Glomerular visceral epithelial cell (primary cell): ENCODE measurements around the gene STK36.
A peak's percentile ranks its signal among the peaks of the same experiment; 100 is the strongest.

ENCODE experiments used
- DNase-seq: peaks from one replicate; pipeline ENCODE4 v3.0.0-alpha.2; 2016; ENCODE audit errors: extremely low spot score

Gene STK36, protein sequence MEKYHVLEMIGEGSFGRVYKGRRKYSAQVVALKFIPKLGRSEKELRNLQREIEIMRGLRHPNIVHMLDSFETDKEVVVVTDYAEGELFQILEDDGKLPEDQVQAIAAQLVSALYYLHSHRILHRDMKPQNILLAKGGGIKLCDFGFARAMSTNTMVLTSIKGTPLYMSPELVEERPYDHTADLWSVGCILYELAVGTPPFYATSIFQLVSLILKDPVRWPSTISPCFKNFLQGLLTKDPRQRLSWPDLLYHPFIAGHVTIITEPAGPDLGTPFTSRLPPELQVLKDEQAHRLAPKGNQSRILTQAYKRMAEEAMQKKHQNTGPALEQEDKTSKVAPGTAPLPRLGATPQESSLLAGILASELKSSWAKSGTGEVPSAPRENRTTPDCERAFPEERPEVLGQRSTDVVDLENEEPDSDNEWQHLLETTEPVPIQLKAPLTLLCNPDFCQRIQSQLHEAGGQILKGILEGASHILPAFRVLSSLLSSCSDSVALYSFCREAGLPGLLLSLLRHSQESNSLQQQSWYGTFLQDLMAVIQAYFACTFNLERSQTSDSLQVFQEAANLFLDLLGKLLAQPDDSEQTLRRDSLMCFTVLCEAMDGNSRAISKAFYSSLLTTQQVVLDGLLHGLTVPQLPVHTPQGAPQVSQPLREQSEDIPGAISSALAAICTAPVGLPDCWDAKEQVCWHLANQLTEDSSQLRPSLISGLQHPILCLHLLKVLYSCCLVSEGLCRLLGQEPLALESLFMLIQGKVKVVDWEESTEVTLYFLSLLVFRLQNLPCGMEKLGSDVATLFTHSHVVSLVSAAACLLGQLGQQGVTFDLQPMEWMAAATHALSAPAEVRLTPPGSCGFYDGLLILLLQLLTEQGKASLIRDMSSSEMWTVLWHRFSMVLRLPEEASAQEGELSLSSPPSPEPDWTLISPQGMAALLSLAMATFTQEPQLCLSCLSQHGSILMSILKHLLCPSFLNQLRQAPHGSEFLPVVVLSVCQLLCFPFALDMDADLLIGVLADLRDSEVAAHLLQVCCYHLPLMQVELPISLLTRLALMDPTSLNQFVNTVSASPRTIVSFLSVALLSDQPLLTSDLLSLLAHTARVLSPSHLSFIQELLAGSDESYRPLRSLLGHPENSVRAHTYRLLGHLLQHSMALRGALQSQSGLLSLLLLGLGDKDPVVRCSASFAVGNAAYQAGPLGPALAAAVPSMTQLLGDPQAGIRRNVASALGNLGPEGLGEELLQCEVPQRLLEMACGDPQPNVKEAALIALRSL (N-terminal part only)

DNA sequence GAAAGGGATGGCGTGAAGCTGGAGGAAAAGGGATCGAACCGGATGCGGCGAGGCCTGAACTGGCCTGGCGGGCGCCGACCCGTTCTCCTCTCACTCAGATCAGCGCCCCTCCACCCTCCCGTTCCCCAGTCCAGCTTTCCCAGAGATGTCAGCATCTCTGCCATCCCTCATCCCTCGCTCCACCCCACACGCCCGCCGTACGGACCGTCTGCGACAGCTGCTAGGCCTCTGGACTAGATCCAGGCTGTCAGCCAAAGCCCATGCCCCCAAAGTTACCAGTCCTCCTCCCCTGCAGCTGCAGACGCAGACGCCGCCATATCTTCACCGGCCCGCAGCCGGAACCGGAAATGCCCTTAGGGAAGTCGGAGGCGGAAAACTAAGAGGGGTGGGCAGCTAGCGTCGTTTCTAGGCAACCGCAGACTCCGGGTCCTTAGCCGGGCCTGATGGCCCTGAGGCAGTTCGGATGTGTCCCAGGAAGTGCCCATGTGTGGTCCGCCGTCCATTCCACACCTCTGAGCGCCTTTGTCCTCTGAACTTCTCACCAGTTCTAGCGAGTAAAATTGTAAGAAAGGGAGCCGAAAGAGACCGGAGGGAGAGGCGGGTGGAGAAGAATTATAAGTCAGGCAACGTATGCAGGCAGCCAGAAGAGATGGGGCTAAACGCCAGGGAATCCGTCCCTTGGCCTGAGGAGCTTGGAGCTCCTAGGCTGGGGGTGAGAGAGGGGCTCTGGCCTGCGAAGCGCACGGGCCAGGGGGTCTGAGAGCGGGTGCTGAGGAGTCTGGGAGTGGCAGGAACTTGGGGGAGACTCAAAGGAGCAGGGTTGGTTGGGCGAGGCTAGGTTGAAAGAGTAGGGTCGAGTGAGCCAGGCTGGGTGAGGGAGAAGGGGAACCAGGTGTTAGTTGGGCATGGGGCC, at the start of gene STK36, which contains the start of gene RNF25:
Gene STK36, plus strand, starts transcription at position 433 of the 913 bp plus-strand sequence. CDS start 744 bp downstream, outside the sequence.
Gene RNF25, minus strand, starts transcription at position 349 of the 913 bp plus-strand sequence. Its CDS starts 32 bp downstream, at position 317.
- DNase-seq = peak; percentile 90

GRCh38 chr2:218622606-218623365, 49.1 kb upstream of the STK36 start:
- no peak for DNase-seq

GRCh38 chr2:218623366-218623705, 48.5 kb upstream of the STK36 start:
- DNase-seq = no peak

- DNase-seq = no peak
These were observed 45.5 kb upstream of the STK36 start for GRCh38 chr2:218626369-218626768.

- no peak for DNase-seq
These were observed 43.9 kb upstream of the STK36 start for GRCh38 chr2:218627939-218628338.

DNA sequence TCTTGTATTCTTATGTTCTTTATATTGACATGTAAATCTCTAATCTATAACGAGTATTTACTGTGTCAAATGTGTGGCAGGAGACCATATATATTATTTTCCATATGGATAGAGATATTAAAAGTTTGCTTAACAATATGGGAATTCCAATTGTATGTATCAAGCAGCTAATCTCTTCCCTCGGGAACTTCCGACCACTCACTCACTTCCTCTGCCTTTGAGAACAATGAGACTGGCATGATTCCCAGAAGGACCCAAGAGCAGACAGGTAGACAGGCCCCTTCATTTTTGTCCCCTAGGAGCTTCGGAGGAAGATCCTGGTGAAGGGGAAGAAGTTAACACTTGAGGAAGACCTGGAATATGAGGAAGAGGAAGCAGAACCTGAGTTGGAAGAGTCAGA, 40.0 kb upstream of the STK36 start:
- no peak for DNase-seq

DNA sequence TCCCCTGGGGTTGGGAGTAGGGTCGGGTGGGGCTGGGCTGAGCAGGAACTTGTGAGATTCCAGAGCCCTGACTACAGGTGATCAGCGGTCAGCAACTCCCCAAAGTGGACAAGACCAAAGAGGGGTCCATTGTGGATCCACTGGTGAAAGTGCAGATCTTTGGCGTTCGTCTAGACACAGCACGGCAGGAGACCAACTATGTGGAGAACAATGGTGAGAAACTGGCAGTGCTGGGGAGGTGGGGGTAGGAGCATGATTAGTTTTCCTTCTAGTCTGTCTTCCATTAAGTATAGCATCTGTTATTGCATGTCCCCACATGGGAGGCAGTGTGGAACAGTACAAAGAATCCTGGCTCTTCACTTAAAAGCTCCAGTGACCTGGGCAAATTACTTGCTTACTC, 36.2 kb upstream of the STK36 start:
- DNase-seq = no peak

DNA sequence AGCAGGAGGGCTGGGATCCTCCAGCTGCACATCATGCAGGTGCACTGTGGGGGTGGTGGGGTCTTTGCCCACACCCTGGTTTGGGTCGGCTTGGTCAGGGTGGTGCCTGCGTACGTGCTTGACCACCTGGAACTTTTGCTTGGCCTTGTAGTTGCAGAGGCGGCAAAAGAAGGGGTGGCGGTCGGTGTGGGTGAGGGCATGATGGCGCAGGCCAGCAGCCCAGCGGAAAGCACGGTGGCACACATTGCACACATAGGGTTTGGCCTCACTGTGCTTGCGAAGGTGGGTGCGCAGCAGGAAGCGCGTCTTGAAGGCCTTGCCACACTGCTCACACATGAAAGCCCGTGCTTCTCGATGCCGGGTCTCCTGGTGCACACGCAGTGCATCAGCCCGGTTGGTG, 33.5 kb upstream of the STK36 start:
- DNase-seq = no peak

DNA sequence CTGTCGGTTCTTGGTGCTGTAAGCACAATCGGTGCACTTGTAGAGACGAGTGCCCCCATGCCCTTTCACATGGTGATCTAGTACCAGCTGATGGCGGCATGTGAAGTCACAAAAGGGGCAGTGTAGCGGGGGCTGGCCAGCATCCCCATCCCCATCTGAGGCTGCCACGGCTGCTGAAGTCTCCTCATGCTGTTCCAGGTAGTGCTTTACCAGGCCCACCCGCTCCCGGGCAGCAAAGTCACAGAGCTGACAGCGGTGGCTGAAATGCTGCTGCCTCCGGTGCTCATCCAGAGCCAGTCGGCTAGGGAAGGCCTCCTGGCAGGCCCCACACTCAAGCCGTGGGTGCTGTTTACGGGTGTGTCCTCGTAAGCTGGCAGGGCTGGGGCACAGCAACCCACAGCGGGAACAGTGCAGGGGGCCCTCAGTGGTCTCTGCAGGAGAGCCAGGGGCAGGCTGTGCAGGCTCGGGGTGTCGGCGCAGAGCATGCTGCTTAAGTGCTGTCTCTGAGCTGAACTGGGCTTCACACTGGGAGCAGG, 29.7 kb upstream of the STK36 start:
- no peak for DNase-seq

- no peak for DNase-seq
These were observed 29.1 kb upstream of the STK36 start for GRCh38 chr2:218642786-218643185.

- no peak for DNase-seq
These were observed 28.1 kb upstream of the STK36 start for GRCh38 chr2:218643751-218644310.

DNA sequence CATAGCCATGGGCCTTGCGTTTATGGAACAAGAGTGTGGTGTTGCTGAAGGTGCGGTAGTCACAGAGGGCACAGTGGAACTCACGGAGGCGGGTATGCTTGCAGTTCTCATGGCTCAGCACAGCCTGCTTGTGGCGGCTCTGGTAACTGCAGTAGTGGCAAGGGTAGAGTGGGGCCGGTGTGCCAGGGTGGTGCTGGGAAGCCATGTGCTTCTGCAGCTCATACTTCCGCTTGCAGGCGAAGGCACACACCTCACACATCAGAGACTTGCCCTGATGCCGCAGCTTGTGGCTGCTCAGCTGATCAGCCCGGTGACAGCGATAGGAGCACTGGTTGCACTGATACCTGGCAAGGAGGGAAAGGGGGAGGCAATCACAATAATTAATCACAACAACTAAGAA, 27.2 kb upstream of the STK36 start:
- no peak for DNase-seq

- DNase-seq = peak; percentile 86
These were observed 26.8 kb upstream of the STK36 start for GRCh38 chr2:218645126-218645525.

DNA sequence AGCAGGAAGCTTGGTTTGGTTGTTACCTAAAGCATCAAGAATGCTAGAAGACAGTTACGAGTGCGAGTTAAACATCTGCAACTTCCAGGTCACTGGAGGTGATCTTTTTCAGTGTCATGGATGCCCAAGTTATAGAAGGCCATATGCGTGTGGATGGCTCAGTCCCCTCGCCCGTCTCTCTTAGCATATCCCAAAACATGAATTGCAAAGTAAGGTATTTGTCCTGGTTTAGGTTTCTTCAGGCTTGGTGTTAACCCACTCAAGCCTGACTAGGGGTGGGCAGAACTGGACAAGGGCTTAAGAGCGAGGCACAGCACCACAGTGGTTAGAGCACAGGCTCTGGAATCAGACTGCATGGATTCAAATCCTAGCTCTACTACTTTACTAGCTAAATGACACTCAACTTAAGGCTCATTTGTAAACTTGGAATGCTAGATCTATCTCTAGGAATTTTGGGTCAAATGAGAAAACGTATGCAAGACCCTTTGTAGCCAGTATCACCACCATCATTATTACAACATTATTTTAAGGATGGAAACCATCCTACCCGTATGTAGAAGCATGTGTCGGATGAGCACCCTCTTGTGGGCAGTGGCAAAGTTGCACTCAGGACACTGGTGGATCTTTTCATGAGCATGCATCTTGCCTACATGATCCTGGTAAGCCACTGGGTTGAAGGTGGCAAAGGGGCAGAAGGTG, 23.6 kb upstream of the STK36 start:
- peak; percentile 74 for DNase-seq

GRCh38 chr2:218648787-218649100, 23.1 kb upstream of the STK36 start:
- DNase-seq = no peak

- DNase-seq = no peak
These were observed 16.1 kb upstream of the STK36 start for GRCh38 chr2:218655751-218656150.

DNA sequence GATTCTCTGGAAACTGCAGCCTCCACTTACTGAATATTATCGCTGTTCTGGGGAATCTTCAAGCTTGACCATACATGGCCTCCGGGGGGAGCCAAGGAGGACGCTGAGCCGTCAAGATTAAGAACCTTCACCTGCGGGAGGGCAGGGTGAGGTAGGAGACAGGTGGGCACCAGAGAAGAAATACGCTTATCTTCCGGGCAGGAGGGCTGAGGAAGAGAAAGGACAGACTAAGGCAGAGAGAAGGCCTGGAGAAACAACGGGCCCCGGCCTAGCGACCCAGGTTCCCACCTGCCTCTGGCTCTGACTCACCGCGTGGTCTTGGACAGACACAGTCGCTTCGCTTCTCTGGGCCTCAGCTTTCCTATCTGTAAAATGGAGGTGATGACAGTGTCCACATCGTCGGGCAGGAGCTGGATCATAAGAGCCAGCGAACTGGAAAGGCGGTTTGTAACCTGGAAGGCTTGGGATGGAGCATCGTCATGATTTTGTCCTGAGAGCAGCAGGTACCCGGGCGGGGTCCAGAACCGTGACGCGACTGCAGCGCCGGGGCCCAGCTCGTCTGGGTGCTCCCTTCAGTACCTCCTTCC, 13.1 kb upstream of the STK36 start:
- peak; percentile 61 for DNase-seq

GRCh38 chr2:218659258-218659987, 12.5 kb upstream of the STK36 start, which contains the start of the genes BCS1L and ZNF142:
TSS of gene BCS1L (plus strand) at chr2:218659683. CDS start at chr2:218660988, 1,305 bp downstream.
TSS of gene ZNF142 (minus strand) at chr2:218659623. CDS start at chr2:218656429, 3,194 bp downstream.
- DNase-seq = peak; percentile 92
